ENCODE results near the gene KBTBD7. TPM values are rescaled to one million over a fixed set of nuclear protein-coding genes. Genes with fewer than 3 reads are reported as not detected.
A peak's percentile ranks its signal among the peaks of the same experiment; 100 is the strongest.

The KBTBD7 gene
- total and polyA plus RNA-seq, 2 of the 8 experiments (the other 6 are each of a cell fraction or from before 2014, with no cell fraction given), result 10.2 to 17.4 TPM

- Histone ChIP-seq H3K23me2 (ENCODE audit: low read depth, low read length) (no peaks in the 10 kb centered on the region), H3K4me2 (ENCODE audit: insufficient read depth in 1 of 2, low read depth in 2 of 2, low read length in 2 of 2) (no peak overlapping the region), H3K4me3 (ENCODE audit: extremely low read depth in 1 of 4, insufficient read depth in 2 of 4, low read depth in 3 of 4, low read length in 4 of 4) (no peak overlapping the region), H3K27me3 (replicated peaks in 1 of 4; ENCODE audit: control insufficient read depth in 3 of 4, extremely low read depth in 1 of 4, insufficient read depth in 3 of 4, low read length in 3 of 4) (no peaks in the 10 kb centered on the region), H3K27ac (ENCODE audit: low read depth, low read length) (no peak overlapping the region), H2AK5ac (ENCODE audit: low read depth, low read length) (no peak overlapping the region), H3K36me3 (ENCODE audit: control insufficient read depth in 2 of 4, insufficient read depth in 4 of 4, low read length in 3 of 4) (peaks cover 0 to 20% (median 5%) of the 10 kb centered on the region in 4 experiments; a peak in 4 of 8 replicates), H3K4me1 (replicated peaks in 1 of 4; ENCODE audit: control insufficient read depth in 3 of 4, insufficient read depth in 4 of 4, low read length in 3 of 4) (no peaks in the 10 kb centered on the region), H4K5ac (ENCODE audit: insufficient read length, low read depth, low read length) (no peak overlapping the region), H2BK12ac (ENCODE audit: low read depth, low read length) (no peak overlapping the region), H3K18ac (ENCODE audit: extremely low read depth, low read length) (no peak overlapping the region), H3K4ac (replicated peaks; ENCODE audit: insufficient read length, low read depth, low read length) (no peak overlapping the region), H4K91ac (replicated peaks; ENCODE audit: insufficient read length, low read length) (no peak overlapping the region), H3K79me2 (ENCODE audit: control insufficient read depth in 1 of 2, insufficient read depth in 2 of 2, low read length in 2 of 2) (no peaks in the 10 kb centered on the region), H2AFZ (ENCODE audit: low read length) (no peak overlapping the region), H3K9me3 (ENCODE audit: insufficient read depth in 2 of 2, low read depth in 1 of 2, low read length in 1 of 2) (peaks cover 30 to 37% of the 10 kb centered on the region in 2 experiments), H2BK20ac (ENCODE audit: low read length) (no peak overlapping the region), H3K56ac (replicated peaks; ENCODE audit: insufficient read length, low read depth, low read length) (no peak overlapping the region), H3K23ac (ENCODE audit: insufficient read length) (no peak overlapping the region), H4K20me1 (replicated peaks in 1 of 2; ENCODE audit: control insufficient read depth in 1 of 2, insufficient read depth in 2 of 2, low read length in 2 of 2) (no peaks in the 10 kb centered on the region), H3K79me1 (ENCODE audit: low read depth, low read length) (no peaks in the 10 kb centered on the region), H2BK5ac (ENCODE audit: low read depth, low read length) (no peak overlapping the region), H2BK120ac (replicated peaks; ENCODE audit: low read depth, low read length) (no peak overlapping the region), H2BK15ac (ENCODE audit: low read length) (no peak overlapping the region), H3K14ac (ENCODE audit: insufficient read length) (no peak overlapping the region), H3K9ac (replicated peaks in 1 of 4; ENCODE audit: extremely low read depth in 1 of 4, low read depth in 3 of 4, low read length in 3 of 4) (no peak overlapping the region), H4K8ac (ENCODE audit: extremely low read depth, insufficient read depth, low read length) (no peak overlapping the region)
- TF ChIP-seq TCF12 (IDR thresholded peaks at IDR 0.05; ENCODE audit: low read depth, low read length) (0 out of 2 replicates have a peak, but pooled peaks have one; percentile 33), GTF2F1 (IDR thresholded peaks at IDR 0.05; ENCODE audit: borderline replicate concordance, low read depth, low read length) (no peak), POU5F1 (IDR thresholded peaks at IDR 0.05; ENCODE audit: low read depth, low read length) (0 out of 2 replicates have a peak, but pooled peaks have one; percentile 29), SIX5 (IDR thresholded peaks at IDR 0.05; ENCODE audit: low read depth, low read length) (no peak), EP300 (IDR thresholded peaks at IDR 0.05; ENCODE audit: borderline replicate concordance in 1 of 2, low read depth in 2 of 2, low read length in 2 of 2) (peak in 1 of 2 experiments; percentile 70; a peak in 1 of 3 replicates), CBX5 (IDR thresholded peaks at IDR 0.05; ENCODE audit: low read depth, low read length) (0 out of 2 replicates have a peak, but pooled peaks have one; percentile 87), KDM1A (IDR thresholded peaks at IDR 0.05; ENCODE audit: borderline replicate concordance, low read length) (peak; percentile 50; the same call in 1 of the 2 replicates)
- WGBS, 2 experiments (ENCODE audit: extremely low coverage in 1 of 2, insufficient coverage in 1 of 2, insufficient read length in 1 of 2, insufficient replicate concordance in 2 of 2, low coverage in 1 of 2, low lambda C conversion rate in 2 of 2, missing lambda C conversion rate in 1 of 2), result 86% methylated on average over 3 of the region's 3 CpGs; no CpG with 5 or more reads in 1 of the 2 experiments
- no peak for DNase-seq (ENCODE audit: low read depth in 1 of 2, low spot score in 2 of 2)
- no peak for FAIRE-seq
- ChIA-PET CTCF (ENCODE audit: partially characterized antibody) (no interaction called here), POLR2A (ENCODE audit: partially characterized antibody) (no interaction called here)
These were observed 45.7 kb downstream of the KBTBD7 start for GRCh38 chr13:41148419-41149283.
